ENCODE data around the gene CPNE8. TPM values are rescaled to one million over a fixed set of nuclear protein-coding genes. Genes with fewer than 3 reads are reported as not detected.

The CPNE8 gene
- total and polyA plus RNA-seq, 2 of the 4 experiments (the other 2 are of a cell fraction) = not detected

DNA sequence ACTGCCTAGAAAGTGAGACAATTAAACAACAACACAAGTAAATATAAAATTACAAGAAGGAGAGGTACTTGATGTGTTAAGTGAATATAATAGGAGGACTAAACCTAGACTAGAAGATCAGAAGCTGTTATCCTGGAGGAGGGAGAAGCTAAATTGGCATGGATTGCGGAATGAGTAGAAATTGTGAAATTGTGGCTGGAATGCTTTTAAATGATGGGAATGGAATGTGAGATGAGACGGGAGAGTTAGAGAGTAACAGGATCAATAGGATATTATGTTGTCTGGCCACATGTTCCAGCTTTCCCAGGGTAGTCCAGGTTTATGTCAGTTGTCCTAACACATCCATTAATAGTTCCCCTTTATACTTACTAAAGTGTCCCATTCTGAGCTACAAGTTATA is 44.0 kb upstream of the CPNE8 start:
- H3K4me1 ChIP-seq (ENCODE audit: control insufficient read depth, insufficient read depth, low read length) = no peaks in the 10 kb centered on the region
- no peak overlapping the region for H3K4ac ChIP-seq (ENCODE audit: low read depth, low read length)
- no peaks in the 10 kb centered on the region for H3K27me3 ChIP-seq (ENCODE audit: control insufficient read depth, insufficient read depth, low read length)
- H4K20me1 ChIP-seq (ENCODE audit: insufficient read depth, low read length) = no peaks in the 10 kb centered on the region
- intact Hi-C loops (cut with micrococcal nuclease) (loop anchor here (10.0 kb wide), 2 partner anchors 55 to 245 kb away; no protein-coding TSS in a partner anchor), in situ Hi-C loops (cut with MboI; ENCODE audit: low sequenced_read_pairs) (no loop called here), dilution Hi-C loops (cut with HindIII; ENCODE audit: low sequenced_read_pairs, unreplicated experiment) (no loop called here)
- no peak overlapping the region for H2BK5ac ChIP-seq (ENCODE audit: low read depth, low read length, poor library complexity, severe bottlenecking)
- no peak overlapping the region for H2AK9ac ChIP-seq (replicated peaks; ENCODE audit: low read depth, low read length, poor library complexity)
- H4K5ac ChIP-seq (ENCODE audit: low read depth, low read length) = no peak overlapping the region
- CTCF ChIA-PET = no interaction called here
- H4K8ac ChIP-seq (ENCODE audit: low read depth in 2 of 2, low read length in 2 of 2) = no peak overlapping the region
- no peak for ATAC-seq (ENCODE audit: low read depth)
- H3K9me3 ChIP-seq (ENCODE audit: control insufficient read depth, insufficient read depth, low read length) = peaks cover 5% of the 10 kb centered on the region; the same call in 1 of the 2 replicates
- no peaks in the 10 kb centered on the region for H3K36me3 ChIP-seq (ENCODE audit: control insufficient read depth, insufficient read depth, low read length)
- H3K18ac ChIP-seq (ENCODE audit: low read depth, low read length) = no peak overlapping the region
- no peak overlapping the region for H2BK20ac ChIP-seq (ENCODE audit: low read depth, low read length)
- H2AFZ ChIP-seq (replicated peaks; ENCODE audit: low read length, poor library complexity) = no peak overlapping the region
- no peak overlapping the region for H3K9ac ChIP-seq (ENCODE audit: low read depth, low read length)
- H3K4me2 ChIP-seq (ENCODE audit: low read depth, low read length) = no peak overlapping the region
- H2AK5ac ChIP-seq (ENCODE audit: low read depth, low read length) = no peak overlapping the region
- H2BK15ac ChIP-seq (ENCODE audit: low read depth, low read length) = no peak overlapping the region
- H4K91ac ChIP-seq (ENCODE audit: insufficient read depth, low read depth, low read length) = no peak overlapping the region
- H3K14ac ChIP-seq (replicated peaks; ENCODE audit: low read depth, low read length) = no peak overlapping the region
- TF ChIP-seq, protein P1, sequence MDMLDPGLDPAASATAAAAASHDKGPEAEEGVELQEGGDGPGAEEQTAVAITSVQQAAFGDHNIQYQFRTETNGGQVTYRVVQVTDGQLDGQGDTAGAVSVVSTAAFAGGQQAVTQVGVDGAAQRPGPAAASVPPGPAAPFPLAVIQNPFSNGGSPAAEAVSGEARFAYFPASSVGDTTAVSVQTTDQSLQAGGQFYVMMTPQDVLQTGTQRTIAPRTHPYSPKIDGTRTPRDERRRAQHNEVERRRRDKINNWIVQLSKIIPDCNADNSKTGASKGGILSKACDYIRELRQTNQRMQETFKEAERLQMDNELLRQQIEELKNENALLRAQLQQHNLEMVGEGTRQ (IDR thresholded peaks at IDR 0.05; ENCODE audit: low read depth, low read length) = no peak
- no peak for TF ChIP-seq BHLHE40 (IDR thresholded peaks at IDR 0.05; ENCODE audit: low read depth, low read length)
- TF ChIP-seq NFE2L2 (IDR thresholded peaks at IDR 0.05; ENCODE audit: low read depth, low read length) = no peak
- TF ChIP-seq, protein P2, sequence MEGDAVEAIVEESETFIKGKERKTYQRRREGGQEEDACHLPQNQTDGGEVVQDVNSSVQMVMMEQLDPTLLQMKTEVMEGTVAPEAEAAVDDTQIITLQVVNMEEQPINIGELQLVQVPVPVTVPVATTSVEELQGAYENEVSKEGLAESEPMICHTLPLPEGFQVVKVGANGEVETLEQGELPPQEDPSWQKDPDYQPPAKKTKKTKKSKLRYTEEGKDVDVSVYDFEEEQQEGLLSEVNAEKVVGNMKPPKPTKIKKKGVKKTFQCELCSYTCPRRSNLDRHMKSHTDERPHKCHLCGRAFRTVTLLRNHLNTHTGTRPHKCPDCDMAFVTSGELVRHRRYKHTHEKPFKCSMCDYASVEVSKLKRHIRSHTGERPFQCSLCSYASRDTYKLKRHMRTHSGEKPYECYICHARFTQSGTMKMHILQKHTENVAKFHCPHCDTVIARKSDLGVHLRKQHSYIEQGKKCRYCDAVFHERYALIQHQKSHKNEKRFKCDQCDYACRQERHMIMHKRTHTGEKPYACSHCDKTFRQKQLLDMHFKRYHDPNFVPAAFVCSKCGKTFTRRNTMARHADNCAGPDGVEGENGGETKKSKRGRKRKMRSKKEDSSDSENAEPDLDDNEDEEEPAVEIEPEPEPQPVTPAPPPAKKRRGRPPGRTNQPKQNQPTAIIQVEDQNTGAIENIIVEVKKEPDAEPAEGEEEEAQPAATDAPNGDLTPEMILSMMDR (conservative IDR thresholded peaks at IDR 0.05; ENCODE audit: low read depth, low read length) = no peak
- TF ChIP-seq RFX5 (IDR thresholded peaks at IDR 0.05; ENCODE audit: low read depth, low read length) = no peak
- no peak for TF ChIP-seq MAFK (IDR thresholded peaks at IDR 0.05; ENCODE audit: low read depth, low read length)
- no peak for TF ChIP-seq MAZ (IDR thresholded peaks at IDR 0.05; ENCODE audit: borderline replicate concordance, low read depth, low read length)
- TF ChIP-seq, protein P3, sequence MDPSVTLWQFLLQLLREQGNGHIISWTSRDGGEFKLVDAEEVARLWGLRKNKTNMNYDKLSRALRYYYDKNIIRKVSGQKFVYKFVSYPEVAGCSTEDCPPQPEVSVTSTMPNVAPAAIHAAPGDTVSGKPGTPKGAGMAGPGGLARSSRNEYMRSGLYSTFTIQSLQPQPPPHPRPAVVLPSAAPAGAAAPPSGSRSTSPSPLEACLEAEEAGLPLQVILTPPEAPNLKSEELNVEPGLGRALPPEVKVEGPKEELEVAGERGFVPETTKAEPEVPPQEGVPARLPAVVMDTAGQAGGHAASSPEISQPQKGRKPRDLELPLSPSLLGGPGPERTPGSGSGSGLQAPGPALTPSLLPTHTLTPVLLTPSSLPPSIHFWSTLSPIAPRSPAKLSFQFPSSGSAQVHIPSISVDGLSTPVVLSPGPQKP (IDR thresholded peaks at IDR 0.05; ENCODE audit: borderline replicate concordance, low read depth, low read length) = no peak
- TF ChIP-seq RAD21 (IDR thresholded peaks at IDR 0.05; ENCODE audit: low read length) = no peak
- no peak for TF ChIP-seq FOS (IDR thresholded peaks at IDR 0.05; ENCODE audit: low read depth, low read length)
- H3K23ac ChIP-seq (ENCODE audit: low read depth, low read length) = no peak overlapping the region
- no peak overlapping the region for H3K56ac ChIP-seq (ENCODE audit: extremely low read depth, insufficient read depth, low read length)
- POLR2A ChIA-PET (ENCODE audit: unreplicated experiment) = no interaction called here
- no peak overlapping the region for H3K4me3 ChIP-seq (ENCODE audit: insufficient read depth, low read depth, low read length)
- no peak overlapping the region for H3K27ac ChIP-seq (ENCODE audit: insufficient read depth, low read length)
- no TSS peak for BruUV-seq (replicated peaks)
- 100% methylated on average over 2 of the region's 2 CpGs; no CpG with 5 or more reads in 1 of the 2 experiments for WGBS, 2 experiments (ENCODE audit: extremely low coverage in 2 of 2, insufficient read length in 1 of 2)
- no peaks in the 10 kb centered on the region for H3K9me1 ChIP-seq (ENCODE audit: insufficient read depth, low read length)
- DNase-seq = no peak
- no peaks in the 10 kb centered on the region for H3K79me1 ChIP-seq (ENCODE audit: low read depth in 1 of 2, low read length in 2 of 2)
- no peak overlapping the region for H2BK120ac ChIP-seq (ENCODE audit: low read depth, low read length)
